ENCODE results near the gene SPC24.

Gene SPC24

GRCh38 chr19:11203194-11204075, 47.9 kb upstream of the SPC24 start:
- no peak overlapping the region for H3K27ac ChIP-seq (ENCODE audit: low read depth, low read length)
- TF ChIP-seq EZH2phosphoT487 (IDR thresholded peaks at IDR 0.05; ENCODE audit: borderline replicate concordance, low read length): no peak
- TF ChIP-seq, protein P1, sequence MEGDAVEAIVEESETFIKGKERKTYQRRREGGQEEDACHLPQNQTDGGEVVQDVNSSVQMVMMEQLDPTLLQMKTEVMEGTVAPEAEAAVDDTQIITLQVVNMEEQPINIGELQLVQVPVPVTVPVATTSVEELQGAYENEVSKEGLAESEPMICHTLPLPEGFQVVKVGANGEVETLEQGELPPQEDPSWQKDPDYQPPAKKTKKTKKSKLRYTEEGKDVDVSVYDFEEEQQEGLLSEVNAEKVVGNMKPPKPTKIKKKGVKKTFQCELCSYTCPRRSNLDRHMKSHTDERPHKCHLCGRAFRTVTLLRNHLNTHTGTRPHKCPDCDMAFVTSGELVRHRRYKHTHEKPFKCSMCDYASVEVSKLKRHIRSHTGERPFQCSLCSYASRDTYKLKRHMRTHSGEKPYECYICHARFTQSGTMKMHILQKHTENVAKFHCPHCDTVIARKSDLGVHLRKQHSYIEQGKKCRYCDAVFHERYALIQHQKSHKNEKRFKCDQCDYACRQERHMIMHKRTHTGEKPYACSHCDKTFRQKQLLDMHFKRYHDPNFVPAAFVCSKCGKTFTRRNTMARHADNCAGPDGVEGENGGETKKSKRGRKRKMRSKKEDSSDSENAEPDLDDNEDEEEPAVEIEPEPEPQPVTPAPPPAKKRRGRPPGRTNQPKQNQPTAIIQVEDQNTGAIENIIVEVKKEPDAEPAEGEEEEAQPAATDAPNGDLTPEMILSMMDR (IDR thresholded peaks at IDR 0.05; ENCODE audit: low read depth, low read length, poor library complexity, severe bottlenecking): peak; percentile 85
- H3F3A ChIP-seq (ENCODE audit: control insufficient read depth, insufficient read depth): peaks cover 3% of the 10 kb centered on the region; the same call in 1 of the 2 replicates
- no peaks in the 10 kb centered on the region for H3K9me3 ChIP-seq (ENCODE audit: control insufficient read depth, insufficient read depth, low read length)
- H3K4me3 ChIP-seq (ENCODE audit: low read length): no peak overlapping the region
- peaks cover 19% of the 10 kb centered on the region for H3K4me1 ChIP-seq (ENCODE audit: control insufficient read depth, low read length)
- peaks cover 8% of the 10 kb centered on the region; the same call in 1 of the 2 replicates for H3K36me3 ChIP-seq (ENCODE audit: control insufficient read depth, low read length)
- H3K79me2 ChIP-seq (ENCODE audit: control insufficient read depth, low read length): no peaks in the 10 kb centered on the region
- H4K20me1 ChIP-seq (ENCODE audit: control insufficient read depth, insufficient read depth, low read depth, low read length): no peaks in the 10 kb centered on the region
- H3K4me2 ChIP-seq (ENCODE audit: low read length): no peak overlapping the region
- H3K27me3 ChIP-seq (ENCODE audit: control insufficient read depth, low read length): no peaks in the 10 kb centered on the region
- H3K9me2 ChIP-seq (replicated peaks; ENCODE audit: control insufficient read depth, low read length): no peaks in the 10 kb centered on the region

DNA sequence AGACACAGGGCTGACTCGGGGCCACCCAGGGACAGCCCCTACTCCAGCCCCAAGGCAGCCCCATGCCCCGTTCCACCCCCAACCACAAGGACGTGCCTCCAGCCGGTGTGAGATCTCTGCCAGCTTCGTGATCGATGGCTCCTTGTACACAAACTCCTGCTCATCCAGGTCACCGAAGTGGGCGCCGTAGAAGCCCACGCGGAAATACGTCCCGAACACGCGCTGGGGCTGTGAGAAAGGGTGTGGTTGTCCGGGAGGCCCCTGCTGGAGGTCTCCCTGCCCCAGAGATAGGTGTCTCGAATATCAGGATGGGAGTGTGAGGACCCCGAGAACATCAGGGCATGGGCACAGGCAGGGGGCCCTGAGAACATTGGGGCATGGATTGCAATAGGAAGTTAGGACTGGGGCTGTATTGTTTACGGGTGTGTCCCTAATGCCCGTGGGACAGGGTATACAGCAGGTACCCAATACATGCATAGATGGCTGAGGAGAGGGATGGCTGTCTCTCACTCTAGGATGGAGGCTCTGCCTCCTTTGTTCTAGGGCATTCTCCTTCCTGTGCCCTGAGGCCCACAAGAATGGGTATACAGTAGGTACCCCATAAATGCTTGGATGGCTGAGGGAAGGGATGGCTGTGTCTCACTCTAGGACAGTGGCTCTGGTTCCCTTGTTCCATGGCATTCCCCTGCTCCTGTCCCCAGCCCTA, 47.1 kb upstream of the SPC24 start:
- no peaks in the 10 kb centered on the region for H3K79me2 ChIP-seq (ENCODE audit: control insufficient read depth, low read length)
- H4K20me1 ChIP-seq (ENCODE audit: control insufficient read depth, insufficient read depth, low read depth, low read length): no peaks in the 10 kb centered on the region
- peaks cover 8% of the 10 kb centered on the region; the same call in 1 of the 2 replicates for H3K36me3 ChIP-seq (ENCODE audit: control insufficient read depth, low read length)
- no peak overlapping the region for H3K27ac ChIP-seq (ENCODE audit: low read depth, low read length)
- no peak for TF ChIP-seq EZH2phosphoT487 (IDR thresholded peaks at IDR 0.05; ENCODE audit: borderline replicate concordance, low read length)
- TF ChIP-seq, protein P1 (IDR thresholded peaks at IDR 0.05; ENCODE audit: low read depth, low read length, poor library complexity, severe bottlenecking): no peak
- H3K4me3 ChIP-seq (ENCODE audit: low read length): no peak overlapping the region
- no peak overlapping the region for H3K4me2 ChIP-seq (ENCODE audit: low read length)
- no peaks in the 10 kb centered on the region for H3K9me3 ChIP-seq (ENCODE audit: control insufficient read depth, insufficient read depth, low read length)
- peaks cover 9% of the 10 kb centered on the region; the same call in 1 of the 2 replicates for H3F3A ChIP-seq (ENCODE audit: control insufficient read depth, insufficient read depth)
- H3K9me2 ChIP-seq (replicated peaks; ENCODE audit: control insufficient read depth, low read length): no peaks in the 10 kb centered on the region
- no peaks in the 10 kb centered on the region for H3K27me3 ChIP-seq (ENCODE audit: control insufficient read depth, low read length)
- peaks cover 25% of the 10 kb centered on the region for H3K4me1 ChIP-seq (ENCODE audit: control insufficient read depth, low read length)

- peaks cover 25% of the 10 kb centered on the region for H3K4me1 ChIP-seq (ENCODE audit: control insufficient read depth, low read length)
- H3K9me3 ChIP-seq (ENCODE audit: control insufficient read depth, insufficient read depth, low read length): no peaks in the 10 kb centered on the region
- H3K36me3 ChIP-seq (ENCODE audit: control insufficient read depth, low read length): peaks cover 13% of the 10 kb centered on the region
- no peaks in the 10 kb centered on the region for H3K9me2 ChIP-seq (replicated peaks; ENCODE audit: control insufficient read depth, low read length)
- H3K79me2 ChIP-seq (ENCODE audit: control insufficient read depth, low read length): peaks cover 5% of the 10 kb centered on the region
- TF ChIP-seq, protein P1 (IDR thresholded peaks at IDR 0.05; ENCODE audit: low read depth, low read length, poor library complexity, severe bottlenecking): no peak
- no peak for TF ChIP-seq EZH2phosphoT487 (IDR thresholded peaks at IDR 0.05; ENCODE audit: borderline replicate concordance, low read length)
- H3K4me3 ChIP-seq (ENCODE audit: low read length): no peak overlapping the region
- no peaks in the 10 kb centered on the region for H4K20me1 ChIP-seq (ENCODE audit: control insufficient read depth, insufficient read depth, low read depth, low read length)
- H3F3A ChIP-seq (ENCODE audit: control insufficient read depth, insufficient read depth): peaks cover 9% of the 10 kb centered on the region; the same call in 1 of the 2 replicates
- no peak overlapping the region for H3K4me2 ChIP-seq (ENCODE audit: low read length)
- H3K27ac ChIP-seq (ENCODE audit: low read depth, low read length): no peak overlapping the region
- H3K27me3 ChIP-seq (ENCODE audit: control insufficient read depth, low read length): no peaks in the 10 kb centered on the region
Measured at GRCh38 chr19:11201791-11202190, 46.2 kb upstream of the SPC24 start.
